ENCODE measurements around the gene CCL20. TPM values are rescaled to one million over a fixed set of nuclear protein-coding genes. Genes with fewer than 3 reads are reported as not detected.

CCL20 gene
- polyA plus RNA-seq, 1 donor from 2014 or later = not detected

Other genes starting within 250 kb of the CCL20 start
- not detected for gene SCYGR2, start 214.9 kb upstream of the CCL20 start, polyA plus RNA-seq
- gene SCYGR3, start 199.0 kb upstream of the CCL20 start, polyA plus RNA-seq = not detected
- gene SCYGR4, start 196.3 kb upstream of the CCL20 start, polyA plus RNA-seq = not detected
- gene SCYGR5, start 147.0 kb upstream of the CCL20 start, polyA plus RNA-seq = not detected
- gene SLC19A3, start 95.8 kb upstream of the CCL20 start, polyA plus RNA-seq = not detected
- not detected for gene SCYGR6, start 89.1 kb upstream of the CCL20 start, polyA plus RNA-seq
- gene SCYGR7, start 85.5 kb upstream of the CCL20 start, polyA plus RNA-seq = not detected
- gene SCYGR8, start 67.9 kb upstream of the CCL20 start, polyA plus RNA-seq = not detected
- not detected for gene DAW1, start 57.8 kb downstream of the CCL20 start, polyA plus RNA-seq

Measured in IgD-negative memory B cell (primary cell).